ENCODE results near the gene SMARCD2.

DNA sequence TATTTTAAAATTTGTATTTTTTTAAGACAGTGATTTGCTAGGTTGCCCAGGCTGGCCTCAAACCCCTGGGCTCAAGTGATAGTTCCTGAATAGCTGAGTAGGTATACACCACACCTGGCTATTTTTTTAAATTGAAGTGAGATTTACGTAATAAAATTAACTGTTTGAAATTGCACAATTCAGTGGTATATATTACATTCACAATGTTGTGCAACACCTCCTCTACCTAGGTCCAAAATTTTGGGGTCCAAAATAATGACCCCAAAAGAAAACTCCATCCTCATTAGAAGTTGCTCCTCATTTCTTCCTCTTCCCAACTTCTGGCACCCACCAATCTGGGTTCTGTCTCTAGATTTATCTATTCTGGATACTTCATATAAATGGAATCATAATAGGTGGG lies 3.0 kb upstream of the SMARCD2 start:
- no peak for TF ChIP-seq GATA2 (IDR thresholded peaks at IDR 0.05; ENCODE audit: low read depth, low read length)
- TF ChIP-seq GATA3 (IDR thresholded peaks at IDR 0.05; ENCODE audit: low read depth, low read length), result no peak
